Kidney epithelial cell (primary cell): ENCODE results near the gene SIK3. TPM values are rescaled to one million over a fixed set of nuclear protein-coding genes. Genes with fewer than 3 reads are reported as not detected.

Experiments used
- DNase-seq: peaks from one replicate; pipeline ENCODE4 v3.0.0-alpha.2; 2010; ENCODE audit warnings: low read depth
- H3K27me3 ChIP-seq: 2 replicates; pipeline ENCODE4 v1.6.0; 2011; ENCODE audit warnings: low read length; ENCODE audit not compliant: control insufficient read depth, insufficient read depth
- H3K36me3 ChIP-seq: 2 replicates; pipeline ENCODE4 v1.5.1; 2011; ENCODE audit warnings: low read length; ENCODE audit not compliant: control insufficient read depth, insufficient read depth
- H3K4me3 ChIP-seq: 2 replicates; pipeline ENCODE4 v1.5.1; 2011; ENCODE audit warnings: low read depth, mild to moderate bottlenecking, control low read depth, low read length
- CTCF ChIP-seq: IDR thresholded peaks from 2 replicates; pipeline ENCODE4 v1.5.1; 2011; ENCODE audit warnings: mild to moderate bottlenecking, moderate library complexity, low read length, control low read depth, inconsistent platforms; ENCODE audit not compliant: insufficient read depth, poor library complexity, severe bottlenecking
- total RNA-seq: library from RNA; depleted of rRNA; stranded (reverse); fragments of >200 nt; gene quantifications from 2 replicates; pipeline ENCODE4 v1.2.3, GENCODE V29; 2015

SIK3 gene
- total RNA-seq, 1 donor from 2014 or later, result 12.9 TPM

DNA sequence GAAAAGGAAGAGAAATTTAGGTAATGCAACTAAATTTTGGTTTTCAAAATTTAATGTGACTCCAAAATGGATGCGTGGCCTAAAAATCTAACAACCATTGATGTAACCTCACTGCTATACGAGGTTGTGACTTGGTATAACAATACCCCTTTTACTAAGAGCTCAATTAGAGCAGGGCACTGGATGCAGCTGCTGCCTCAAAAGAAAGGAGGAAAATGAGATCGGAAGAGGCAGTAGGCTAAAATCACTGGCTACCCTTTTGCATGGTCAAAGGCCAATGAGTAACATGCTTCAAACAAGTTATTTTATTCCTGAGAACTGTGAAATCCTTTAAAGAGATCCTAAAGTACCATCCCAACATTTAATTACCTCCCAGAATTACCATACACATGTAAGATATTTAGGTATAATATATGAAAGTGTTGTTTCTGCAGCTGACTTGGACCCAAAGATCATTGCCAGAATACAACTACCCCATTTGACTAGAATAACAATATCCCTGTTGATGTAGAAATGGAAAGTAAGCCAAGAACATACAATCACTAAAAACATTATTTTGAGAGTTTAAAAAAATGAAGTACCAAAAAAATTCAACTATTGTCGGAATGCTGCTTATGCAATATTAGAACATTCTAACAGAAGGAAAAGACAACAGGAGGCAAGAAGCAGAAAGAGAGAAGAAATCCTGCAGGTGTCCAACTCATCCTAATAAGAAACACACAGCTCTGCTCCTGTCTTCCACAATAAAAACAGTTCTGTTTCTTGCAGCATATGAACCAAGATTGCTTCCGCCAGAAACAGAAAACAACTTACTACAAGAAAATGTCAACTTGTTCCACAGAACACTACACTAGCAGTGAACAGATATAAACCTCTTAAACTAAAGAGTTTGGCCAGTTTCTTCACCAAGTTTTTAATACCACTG, 15.0 kb downstream of the SIK3 start:
- H3K4me3 ChIP-seq, result no peak overlapping the region
- no peaks in the 10 kb centered on the region for H3K36me3 ChIP-seq
- H3K27me3 ChIP-seq, result no peaks in the 10 kb centered on the region
- no peak for DNase-seq
- TF ChIP-seq CTCF, result no peak

DNA sequence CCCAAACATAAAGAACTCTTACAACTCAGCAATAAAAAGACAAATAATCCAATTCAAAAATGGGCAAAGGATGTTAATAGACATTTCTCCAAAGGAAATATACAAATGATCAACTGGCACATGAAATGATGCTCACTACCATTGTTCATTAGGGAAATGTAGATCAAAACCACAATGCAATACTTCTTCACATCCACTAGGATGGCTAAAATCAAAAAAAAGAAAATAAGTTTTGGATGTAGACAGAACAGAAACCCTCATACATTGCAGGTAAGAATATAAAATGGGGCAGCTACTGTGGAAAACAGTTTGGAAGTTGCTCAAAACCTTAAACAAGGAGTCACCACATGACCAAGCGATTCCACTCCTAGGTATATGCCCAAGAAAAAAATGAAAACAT, 16.3 kb downstream of the SIK3 start:
- no peak overlapping the region for H3K4me3 ChIP-seq
- TF ChIP-seq CTCF, result no peak
- H3K36me3 ChIP-seq, result no peaks in the 10 kb centered on the region
- no peak for DNase-seq
- H3K27me3 ChIP-seq, result no peaks in the 10 kb centered on the region

- DNase-seq, result no peak
- no peaks in the 10 kb centered on the region for H3K36me3 ChIP-seq
- no peak overlapping the region for H3K4me3 ChIP-seq
- TF ChIP-seq CTCF, result no peak
- no peaks in the 10 kb centered on the region for H3K27me3 ChIP-seq
Measured at GRCh38 chr11:117080370-117080769, 17.9 kb downstream of the SIK3 start.

- H3K27me3 ChIP-seq, result no peaks in the 10 kb centered on the region
- DNase-seq, result no peak
- H3K36me3 ChIP-seq, result no peaks in the 10 kb centered on the region
- TF ChIP-seq CTCF, result no peak
- no peak overlapping the region for H3K4me3 ChIP-seq
Measured at GRCh38 chr11:117076941-117077691, 21.1 kb downstream of the SIK3 start.

DNA sequence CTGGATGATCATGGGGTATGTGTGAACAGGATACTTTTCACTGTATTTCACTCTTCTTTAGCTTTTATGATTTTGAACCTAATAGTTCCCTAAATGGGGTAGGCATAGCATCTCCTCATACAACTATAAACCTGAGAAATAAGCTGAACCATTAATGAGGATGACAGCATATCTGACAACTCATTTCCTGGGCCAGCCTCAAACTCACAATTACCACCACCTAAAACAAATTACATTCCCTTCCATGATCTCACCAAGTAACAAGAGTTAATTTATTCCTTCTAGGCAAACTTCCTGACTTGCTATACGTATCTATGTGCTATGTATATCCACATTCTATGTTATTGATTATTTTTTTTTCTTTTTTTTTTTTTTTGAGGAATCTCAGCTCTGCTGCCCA, 23.0 kb downstream of the SIK3 start:
- Histone ChIP-seq H3K36me3 (no peaks in the 10 kb centered on the region), H3K4me3 (no peak overlapping the region), H3K27me3 (no peaks in the 10 kb centered on the region)
- TF ChIP-seq CTCF, result no peak
- no peak for DNase-seq
